ENCODE data around the gene CHL1. TPM values are rescaled to one million over a fixed set of nuclear protein-coding genes. Genes with fewer than 3 reads are reported as not detected.

Gene CHL1, protein sequence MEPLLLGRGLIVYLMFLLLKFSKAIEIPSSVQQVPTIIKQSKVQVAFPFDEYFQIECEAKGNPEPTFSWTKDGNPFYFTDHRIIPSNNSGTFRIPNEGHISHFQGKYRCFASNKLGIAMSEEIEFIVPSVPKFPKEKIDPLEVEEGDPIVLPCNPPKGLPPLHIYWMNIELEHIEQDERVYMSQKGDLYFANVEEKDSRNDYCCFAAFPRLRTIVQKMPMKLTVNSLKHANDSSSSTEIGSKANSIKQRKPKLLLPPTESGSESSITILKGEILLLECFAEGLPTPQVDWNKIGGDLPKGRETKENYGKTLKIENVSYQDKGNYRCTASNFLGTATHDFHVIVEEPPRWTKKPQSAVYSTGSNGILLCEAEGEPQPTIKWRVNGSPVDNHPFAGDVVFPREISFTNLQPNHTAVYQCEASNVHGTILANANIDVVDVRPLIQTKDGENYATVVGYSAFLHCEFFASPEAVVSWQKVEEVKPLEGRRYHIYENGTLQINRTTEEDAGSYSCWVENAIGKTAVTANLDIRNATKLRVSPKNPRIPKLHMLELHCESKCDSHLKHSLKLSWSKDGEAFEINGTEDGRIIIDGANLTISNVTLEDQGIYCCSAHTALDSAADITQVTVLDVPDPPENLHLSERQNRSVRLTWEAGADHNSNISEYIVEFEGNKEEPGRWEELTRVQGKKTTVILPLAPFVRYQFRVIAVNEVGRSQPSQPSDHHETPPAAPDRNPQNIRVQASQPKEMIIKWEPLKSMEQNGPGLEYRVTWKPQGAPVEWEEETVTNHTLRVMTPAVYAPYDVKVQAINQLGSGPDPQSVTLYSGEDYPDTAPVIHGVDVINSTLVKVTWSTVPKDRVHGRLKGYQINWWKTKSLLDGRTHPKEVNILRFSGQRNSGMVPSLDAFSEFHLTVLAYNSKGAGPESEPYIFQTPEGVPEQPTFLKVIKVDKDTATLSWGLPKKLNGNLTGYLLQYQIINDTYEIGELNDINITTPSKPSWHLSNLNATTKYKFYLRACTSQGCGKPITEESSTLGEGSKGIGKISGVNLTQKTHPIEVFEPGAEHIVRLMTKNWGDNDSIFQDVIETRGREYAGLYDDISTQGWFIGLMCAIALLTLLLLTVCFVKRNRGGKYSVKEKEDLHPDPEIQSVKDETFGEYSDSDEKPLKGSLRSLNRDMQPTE (N-terminal part only)
- polyA plus RNA-seq (ENCODE audit: insufficient read length in 3 of 3): 10 to 100 TPM; 11.9 to 20.4 (median 13.1) TPM

GRCh38 chr3:196311-197148 lies at the start of gene CHL1:
Gene CHL1, plus strand, starts transcription at chr3:196763. Its CDS starts 123,014 bp downstream, at chr3:319777.
- no peak for DNase-seq (ENCODE audit: low read depth in 3 of 3, low spot score in 2 of 3)

DNA sequence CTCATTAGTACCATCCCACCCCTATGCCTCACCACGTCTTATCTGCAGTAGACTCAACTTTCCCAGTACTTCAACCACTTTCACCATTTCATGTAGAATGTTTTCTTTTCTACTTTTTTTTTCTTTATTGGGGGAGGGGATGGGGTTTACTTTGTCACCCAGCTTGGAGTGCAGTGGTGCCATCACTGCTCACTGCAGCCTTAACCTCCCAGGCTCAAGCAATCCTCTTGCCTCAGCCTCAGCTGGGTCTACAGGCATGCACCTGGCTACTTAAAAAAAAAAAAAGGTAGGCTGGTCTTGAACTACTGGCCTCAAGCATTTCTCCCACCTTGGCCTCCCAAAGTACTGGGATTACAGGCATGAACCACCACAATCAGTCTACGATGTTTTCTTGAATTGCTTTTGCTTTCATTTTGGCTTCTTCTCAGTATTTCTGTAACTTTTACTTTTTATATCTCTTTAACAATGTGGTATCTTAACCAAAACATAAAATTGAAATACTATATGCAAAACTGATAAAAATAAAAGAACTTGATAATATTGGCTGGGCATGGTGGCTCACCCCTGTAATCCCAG lies 44.9 kb upstream of the CHL1 start:
- no peak for DNase-seq (ENCODE audit: low read depth in 3 of 3, low spot score in 2 of 3)

DNA sequence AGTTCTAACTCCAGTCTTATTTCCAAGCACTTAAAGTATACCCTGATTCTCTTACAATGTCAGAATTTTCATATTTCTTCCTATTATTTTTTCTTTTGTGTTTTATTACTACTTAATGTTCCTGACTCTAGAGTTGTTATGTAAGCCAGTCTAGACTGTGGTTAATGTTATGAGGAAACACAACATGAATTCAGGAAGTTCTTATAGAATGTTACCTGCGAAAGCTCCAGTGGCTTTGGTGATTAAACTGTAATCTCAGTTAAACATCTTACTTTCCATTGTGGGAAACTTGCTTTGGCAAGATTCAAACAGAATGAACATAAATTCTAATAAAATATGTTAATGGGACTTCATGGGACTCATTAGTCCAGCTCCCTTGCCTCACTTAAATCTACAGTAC lies 36.6 kb upstream of the CHL1 start:
- DNase-seq (ENCODE audit: low read depth in 3 of 3, low spot score in 2 of 3): no peak

GRCh38 chr3:166071-166470 lies 30.5 kb upstream of the CHL1 start:
- DNase-seq (ENCODE audit: low read depth in 3 of 3, low spot score in 2 of 3): no peak

DNA sequence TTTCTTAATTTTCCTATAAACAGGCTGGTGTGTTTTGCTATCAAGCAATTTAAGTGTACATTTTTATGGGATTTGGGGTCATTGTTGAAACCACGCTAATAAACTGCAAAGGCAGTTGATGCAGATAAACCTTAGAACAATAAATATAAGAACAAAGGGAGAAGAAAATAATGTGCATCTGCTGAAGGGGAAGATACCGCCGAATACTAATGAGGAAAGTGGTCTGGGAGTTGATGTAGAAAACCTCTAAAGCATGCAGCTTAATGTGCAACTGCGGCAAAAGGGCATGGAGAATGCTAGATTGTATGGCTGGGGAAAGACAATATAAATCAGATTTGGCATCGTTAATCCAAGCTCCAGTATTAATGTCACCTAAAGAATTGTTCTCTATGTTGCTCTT lies 29.8 kb upstream of the CHL1 start:
- no peak for DNase-seq (ENCODE audit: low read depth in 3 of 3, low spot score in 2 of 3)

GRCh38 chr3:173886-174285 lies 22.7 kb upstream of the CHL1 start:
- no peak for DNase-seq (ENCODE audit: low read depth in 3 of 3, low spot score in 2 of 3)

- DNase-seq (ENCODE audit: low read depth in 3 of 3, low spot score in 2 of 3): no peak
These were observed 11.6 kb upstream of the CHL1 start for GRCh38 chr3:184976-185375.

- DNase-seq (ENCODE audit: low read depth in 3 of 3, low spot score in 2 of 3): no peak
These were observed 4.2 kb upstream of the CHL1 start for GRCh38 chr3:192215-192929.

- DNase-seq (ENCODE audit: low read depth in 3 of 3, low spot score in 2 of 3): no peak
These were observed 2.6 kb upstream of the CHL1 start for GRCh38 chr3:194001-194400.

DNA sequence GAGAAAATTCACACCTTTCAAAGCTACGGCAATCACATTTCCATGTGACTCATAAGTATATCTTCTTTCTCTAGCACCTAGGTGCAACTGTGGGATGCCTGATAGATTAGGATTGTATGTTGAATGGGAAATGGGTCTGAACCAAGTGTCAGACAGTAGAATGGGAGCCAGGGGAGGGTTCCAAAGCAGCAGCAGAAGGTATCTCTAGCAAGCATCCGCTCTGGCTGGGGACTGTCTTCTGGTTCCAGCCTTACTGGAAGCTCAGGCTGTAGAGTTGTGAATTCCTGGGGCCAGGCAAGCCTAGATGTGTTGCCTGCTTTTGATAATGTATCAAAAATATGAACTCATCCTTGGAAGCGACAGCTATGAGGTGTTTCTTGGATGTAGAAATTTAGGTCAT lies 2.1 kb upstream of the CHL1 start:
- DNase-seq (ENCODE audit: low read depth in 3 of 3, low spot score in 2 of 3): no peak

DNA sequence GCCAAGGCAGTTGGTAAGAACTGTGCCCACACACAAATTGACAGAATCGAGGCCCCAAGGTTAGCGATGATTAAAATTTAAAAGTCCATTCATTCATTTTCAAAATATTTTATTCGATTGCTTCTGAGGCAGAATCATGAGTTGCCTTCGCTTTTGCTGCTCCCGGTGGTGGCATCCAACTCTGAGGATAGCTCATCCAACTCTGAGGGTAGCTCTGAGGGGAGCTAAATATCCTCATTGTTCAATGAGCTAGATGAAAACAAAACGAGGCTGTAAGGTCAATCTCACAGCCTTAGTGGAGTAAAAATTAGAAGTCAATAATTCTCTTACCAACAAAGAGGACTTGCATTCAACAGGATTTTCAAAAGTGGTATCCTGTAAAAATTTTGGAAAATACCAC lies 897 bp upstream of the CHL1 start:
- no peak for DNase-seq (ENCODE audit: low read depth in 3 of 3, low spot score in 2 of 3)

GRCh38 chr3:197149-197827 lies 725 bp downstream of the CHL1 start:
- DNase-seq (ENCODE audit: low read depth in 3 of 3, low spot score in 2 of 3): no peak

DNA sequence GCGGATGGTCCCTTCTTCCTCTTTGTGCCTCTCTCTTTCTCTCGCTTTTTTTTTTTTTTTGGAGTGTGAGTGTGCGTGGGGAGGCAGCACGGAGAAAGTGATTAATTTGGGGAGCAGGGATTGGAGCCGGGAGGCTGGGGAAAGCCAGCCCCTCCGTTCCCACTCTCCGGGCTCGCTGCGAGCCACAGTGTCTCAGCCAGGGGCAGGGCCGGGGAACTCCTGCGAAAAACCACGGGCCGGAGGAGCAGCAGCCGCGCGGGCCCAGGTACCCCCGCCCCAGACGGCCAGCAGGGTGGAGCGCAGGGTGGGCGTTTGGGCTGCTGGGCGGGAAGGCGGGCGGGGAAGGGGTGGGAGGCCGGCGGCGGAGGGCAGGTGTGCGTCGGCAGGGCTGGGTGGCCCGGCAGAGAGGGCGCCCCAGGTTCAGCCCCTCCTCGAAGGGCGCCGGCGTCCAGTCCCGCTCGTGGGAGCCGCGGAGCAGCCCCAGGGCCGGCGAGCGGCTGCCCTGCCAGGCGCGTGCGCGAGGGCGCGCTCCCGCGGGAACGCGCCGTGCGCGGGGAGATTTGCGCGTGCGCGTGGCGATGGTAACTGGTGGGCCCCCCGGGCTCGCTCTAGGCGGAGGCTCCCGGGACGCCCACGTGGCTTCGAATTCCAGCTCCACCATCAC lies 1.4 kb downstream of the CHL1 start:
- DNase-seq (ENCODE audit: low read depth in 3 of 3, low spot score in 2 of 3): no peak

GRCh38 chr3:199835-200234 lies 3.3 kb downstream of the CHL1 start:
- DNase-seq (ENCODE audit: low read depth in 3 of 3, low spot score in 2 of 3): no peak

DNA sequence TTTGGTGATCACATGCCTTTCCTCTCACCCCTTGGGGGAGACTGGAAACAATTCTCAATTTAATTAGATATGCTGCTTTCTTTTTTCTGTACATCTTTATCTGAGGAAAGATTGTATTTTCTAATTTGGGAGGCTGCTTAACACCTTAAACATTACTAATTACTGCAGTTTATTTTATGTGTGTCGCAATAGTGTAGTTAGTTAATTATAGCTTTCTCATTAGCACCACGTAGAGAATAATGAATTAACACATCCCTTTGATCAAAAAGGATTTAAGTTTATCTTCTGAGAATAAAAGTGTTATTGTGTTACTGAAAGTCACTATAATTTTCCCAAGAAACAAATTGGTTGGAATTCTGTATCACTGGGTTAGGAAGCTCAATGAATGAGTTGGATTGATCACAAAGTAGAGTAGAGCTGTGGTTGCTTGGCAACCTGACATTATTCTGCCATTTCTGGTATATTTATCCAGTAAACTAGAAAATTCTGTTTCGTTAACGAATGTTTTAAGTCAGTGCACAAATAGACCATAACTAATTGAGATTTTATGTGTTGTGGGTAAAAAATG lies 4.3 kb downstream of the CHL1 start:
- no peak for DNase-seq (ENCODE audit: low read depth in 3 of 3, low spot score in 2 of 3)

- no peak for DNase-seq (ENCODE audit: low read depth in 3 of 3, low spot score in 2 of 3)
These were observed 7.5 kb downstream of the CHL1 start for GRCh38 chr3:204102-204501.

DNA sequence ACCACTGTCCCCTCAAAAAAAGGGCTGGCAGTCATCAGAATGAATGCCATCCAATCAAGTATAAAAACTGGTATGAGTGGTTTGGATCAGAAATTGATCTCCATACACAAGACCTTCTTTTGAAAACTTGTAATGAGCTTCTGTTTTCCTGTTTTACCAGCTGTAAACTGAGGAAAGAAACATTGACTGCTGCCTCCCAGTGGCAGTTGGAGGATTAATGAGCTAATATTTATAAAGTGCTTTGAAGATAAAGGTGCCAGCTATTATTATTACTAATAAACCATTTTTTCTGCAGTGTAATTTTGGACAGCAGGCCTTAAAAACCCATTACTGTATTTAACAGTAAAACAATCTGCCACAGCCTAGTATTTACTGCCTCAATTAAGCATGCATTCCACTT lies 11.4 kb downstream of the CHL1 start:
- no peak for DNase-seq (ENCODE audit: low read depth in 3 of 3, low spot score in 2 of 3)

GRCh38 chr3:210669-211068 lies 14.1 kb downstream of the CHL1 start:
- DNase-seq (ENCODE audit: low read depth in 3 of 3, low spot score in 2 of 3): no peak

All from right renal cortex interstitium (tissue), 3 donors.